ENCODE results near the gene DLL1.

The DLL1 gene

GRCh38 chr6:170234419-170234818 lies 56.5 kb downstream of the DLL1 start:
- H3K9ac ChIP-seq (ENCODE audit: low read length in 5 of 5), result no peak overlapping the region
- no peaks in the 10 kb centered on the region for H3K9me3 ChIP-seq (ENCODE audit: control insufficient read depth in 5 of 5, low read length in 5 of 5)
- no peak overlapping the region for H3K27ac ChIP-seq (ENCODE audit: low read depth, low read length)
- no peak overlapping the region for H3K4me3 ChIP-seq (ENCODE audit: low read depth in 1 of 5, low read length in 5 of 5)
- H3K36me3 ChIP-seq (ENCODE audit: control insufficient read depth in 5 of 5, insufficient read depth in 5 of 5, low read length in 5 of 5), result no peaks in the 10 kb centered on the region
- H3K27me3 ChIP-seq (ENCODE audit: control insufficient read depth in 5 of 5, insufficient read depth in 4 of 5, low read length in 5 of 5), result peaks cover 0 to 5% (median 3%) of the 10 kb centered on the region in 5 donors
- peaks cover 0 to 17% (median 6%) of the 10 kb centered on the region in 5 donors for H3K4me1 ChIP-seq (ENCODE audit: control insufficient read depth in 5 of 5, insufficient read depth in 5 of 5, low read length in 5 of 5)

- Histone ChIP-seq H3K4me1 (ENCODE audit: control insufficient read depth in 5 of 5, insufficient read depth in 5 of 5, low read length in 5 of 5) (peaks cover 0 to 17% (median 6%) of the 10 kb centered on the region in 5 donors), H3K27me3 (ENCODE audit: control insufficient read depth in 5 of 5, insufficient read depth in 4 of 5, low read length in 5 of 5) (peaks cover 0 to 5% (median 3%) of the 10 kb centered on the region in 5 donors), H3K9me3 (ENCODE audit: control insufficient read depth in 5 of 5, low read length in 5 of 5) (no peaks in the 10 kb centered on the region), H3K4me3 (ENCODE audit: low read depth in 1 of 5, low read length in 5 of 5) (no peak overlapping the region), H3K36me3 (ENCODE audit: control insufficient read depth in 5 of 5, insufficient read depth in 5 of 5, low read length in 5 of 5) (no peaks in the 10 kb centered on the region), H3K9ac (ENCODE audit: low read length in 5 of 5) (no peak overlapping the region), H3K27ac (ENCODE audit: low read depth, low read length) (no peak overlapping the region)
Observed at GRCh38 chr6:170233286-170234205, 57.3 kb downstream of the DLL1 start.

Measured in subcutaneous abdominal adipose tissue (tissue), 5 donors.